Stimulated activated naive CD4-positive, alpha-beta T cell (primary cell): ENCODE data around the gene NKTR.

ENCODE experiments used
- DNase-seq, 6 experiments: peaks; one replicate each; lab custom pipeline; 2025; lab: John Stamatoyannopoulos, UW

The NKTR gene

GRCh38 chr3:42681361-42682038, 81.0 kb downstream of the NKTR start:
- no peak for DNase-seq

- no peak for DNase-seq
These were observed 82.0 kb downstream of the NKTR start for GRCh38 chr3:42682301-42683070.

GRCh38 chr3:42683875-42684598, 83.6 kb downstream of the NKTR start:
- no peak for DNase-seq

- no peak for DNase-seq
These were observed 84.3 kb downstream of the NKTR start for GRCh38 chr3:42684632-42685362.

- DNase-seq = no peak
These were observed 84.9 kb downstream of the NKTR start, which contains the start of gene KLHL40 for GRCh38 chr3:42685363-42685881. Gene KLHL40, plus strand, starts transcription at chr3:42685537. Its CDS starts 82 bp downstream, at chr3:42685619.

GRCh38 chr3:42685891-42686820, 85.7 kb downstream of the NKTR start:
- no peak for DNase-seq

- no peak for DNase-seq
These were observed 86.6 kb downstream of the NKTR start for GRCh38 chr3:42686832-42687650.

- DNase-seq = no peak
These were observed 87.5 kb downstream of the NKTR start for GRCh38 chr3:42688016-42688415.

GRCh38 chr3:42688487-42689420, 88.3 kb downstream of the NKTR start:
- DNase-seq = no peak

- no peak for DNase-seq
These were observed 89.0 kb downstream of the NKTR start for GRCh38 chr3:42689421-42690014.

GRCh38 chr3:42690191-42690590, 89.7 kb downstream of the NKTR start:
- DNase-seq = no peak

GRCh38 chr3:42690766-42691680, 90.5 kb downstream of the NKTR start:
- DNase-seq = no peak

GRCh38 chr3:42691816-42692666, 91.6 kb downstream of the NKTR start:
- no peak for DNase-seq

- no peak for DNase-seq
These were observed 92.4 kb downstream of the NKTR start for GRCh38 chr3:42692667-42693529.

- DNase-seq = no peak
These were observed 93.0 kb downstream of the NKTR start for GRCh38 chr3:42693530-42693930.
